GM18867 (cell line): ENCODE data around the gene LIN9.
"Not testable (repeated sequence)": the region's sequence is repeated elsewhere in the genome, so short reads cannot be mapped to it uniquely, and the experiment has no call there.

Experiments used
- ATAC-seq: cut with Tn5 transposase; IDR thresholded peaks from one replicate; pipeline ENCODE4 v1.9.1; 2021; ENCODE audit warnings: mild to moderate bottlenecking, moderate library complexity; ENCODE audit not compliant: unreplicated experiment

LIN9 gene

DNA sequence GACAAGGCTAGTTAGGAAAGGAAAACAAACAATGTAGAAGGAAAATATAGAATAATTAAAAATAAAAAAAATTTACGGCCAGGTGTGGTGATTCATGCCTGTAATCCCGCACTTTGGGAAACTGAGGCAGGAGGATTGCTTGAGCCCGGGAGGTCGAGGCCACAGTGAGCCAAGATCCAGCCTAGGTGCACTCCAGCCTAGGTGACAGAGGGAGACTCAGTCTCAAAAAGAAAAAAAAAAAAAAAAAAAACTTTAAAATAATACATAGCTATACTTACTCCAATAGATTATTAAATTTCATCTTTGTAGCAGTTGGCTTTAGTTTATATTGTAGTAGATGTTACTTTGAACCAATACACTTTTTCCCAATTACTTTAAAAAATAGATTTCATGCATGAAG is 32.0 kb downstream of the LIN9 start:
- ATAC-seq, result no peak

DNA sequence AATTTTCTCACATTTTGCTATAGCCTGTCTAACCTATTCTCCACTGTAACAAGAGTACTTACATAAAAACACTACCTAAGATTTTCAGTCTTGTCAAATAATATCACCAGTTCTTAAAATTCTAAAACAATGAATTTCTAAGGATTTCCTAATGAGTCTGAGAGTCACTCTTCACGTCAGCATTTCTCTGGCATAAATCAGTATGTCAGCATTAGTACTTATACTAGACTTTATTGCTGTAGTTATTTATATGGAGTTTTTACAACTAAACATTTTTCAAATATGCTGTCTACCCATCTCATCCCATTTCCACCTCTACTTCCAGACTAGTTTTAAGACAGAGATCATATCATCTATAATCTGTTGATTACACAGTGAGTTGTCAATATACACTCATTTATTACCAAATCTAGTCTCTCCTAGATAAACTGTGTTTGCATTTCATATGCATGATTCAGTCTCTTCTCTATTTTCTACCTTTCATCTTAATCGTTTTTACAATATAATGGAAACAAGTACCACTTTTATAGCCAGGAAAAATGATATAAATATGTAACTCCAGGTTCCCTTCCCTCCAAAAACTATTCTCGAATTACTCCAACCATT is 32.8 kb downstream of the LIN9 start:
- ATAC-seq, result no peak

DNA sequence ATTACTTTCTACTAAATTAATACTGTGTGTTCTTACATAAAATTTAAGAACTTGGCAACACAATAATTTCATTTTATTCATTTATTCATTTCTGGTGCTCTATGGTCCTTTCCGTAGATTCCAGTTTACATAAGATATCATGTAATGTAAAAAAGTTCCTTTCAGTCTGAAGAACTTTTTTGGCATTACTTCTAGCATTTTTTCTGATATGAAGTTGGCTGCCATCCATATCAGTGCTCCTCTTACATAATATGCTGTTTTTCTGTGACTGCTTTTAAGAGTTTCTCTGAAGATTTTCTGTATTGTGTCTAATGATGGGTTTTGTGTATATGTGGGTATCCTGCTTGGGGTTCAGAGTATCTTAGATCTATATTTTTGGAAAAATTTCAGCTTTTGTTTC is 34.8 kb downstream of the LIN9 start:
- ATAC-seq, result no peak

DNA sequence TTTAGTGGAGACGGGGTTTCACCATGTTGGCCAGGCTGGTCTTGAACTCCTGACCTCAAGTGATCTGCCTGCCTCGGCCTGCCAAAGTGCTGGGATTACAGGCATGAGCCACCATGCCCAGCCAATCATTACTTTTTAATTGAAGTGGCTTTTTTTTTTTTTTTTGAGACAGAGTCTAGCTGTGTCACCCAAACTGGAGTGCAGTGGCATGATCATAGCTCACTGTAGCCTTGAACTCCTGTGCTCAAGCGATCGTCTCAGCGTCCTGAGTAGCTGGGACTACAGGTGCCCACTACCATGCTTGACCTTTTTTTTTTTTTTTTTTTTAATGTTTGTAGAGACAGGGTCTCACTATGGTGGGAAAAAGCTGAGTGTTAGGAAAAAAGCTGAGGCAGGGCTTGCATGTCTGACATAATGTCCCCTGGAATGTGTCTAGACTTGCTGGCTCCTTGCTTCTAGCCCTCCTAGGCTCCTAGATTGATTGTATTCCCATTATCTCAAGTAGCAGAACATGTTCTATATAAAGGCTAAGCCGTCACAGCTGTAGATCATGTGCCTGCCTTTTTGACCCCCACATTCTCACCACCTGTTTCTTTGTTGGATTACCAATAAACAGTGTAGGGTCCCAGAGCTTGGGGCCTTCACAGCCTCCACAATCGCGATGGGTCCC is 36.6 kb downstream of the LIN9 start:
- not testable (repeated sequence) for ATAC-seq

GRCh38 chr1:226268421-226269124 is 40.4 kb downstream of the LIN9 start:
- ATAC-seq, result no peak

DNA sequence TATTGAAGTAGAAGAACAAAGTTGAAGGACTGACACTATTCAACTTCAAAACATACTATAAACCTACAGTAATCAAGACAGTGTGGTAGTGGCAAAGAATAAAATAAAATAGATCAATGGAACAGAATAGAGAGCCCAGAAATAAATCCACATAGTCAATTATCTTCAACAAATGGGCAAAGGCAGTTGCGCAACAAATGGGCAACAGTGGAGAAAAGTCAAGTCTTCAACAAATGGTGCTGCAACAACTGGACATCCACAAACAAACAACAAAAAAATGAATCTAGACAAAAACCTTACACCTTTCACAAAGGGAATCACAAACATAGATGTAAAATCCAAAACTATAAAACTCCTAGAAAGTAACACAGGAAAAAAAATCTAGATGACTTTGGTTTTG is 47.1 kb downstream of the LIN9 start:
- ATAC-seq, result no peak

DNA sequence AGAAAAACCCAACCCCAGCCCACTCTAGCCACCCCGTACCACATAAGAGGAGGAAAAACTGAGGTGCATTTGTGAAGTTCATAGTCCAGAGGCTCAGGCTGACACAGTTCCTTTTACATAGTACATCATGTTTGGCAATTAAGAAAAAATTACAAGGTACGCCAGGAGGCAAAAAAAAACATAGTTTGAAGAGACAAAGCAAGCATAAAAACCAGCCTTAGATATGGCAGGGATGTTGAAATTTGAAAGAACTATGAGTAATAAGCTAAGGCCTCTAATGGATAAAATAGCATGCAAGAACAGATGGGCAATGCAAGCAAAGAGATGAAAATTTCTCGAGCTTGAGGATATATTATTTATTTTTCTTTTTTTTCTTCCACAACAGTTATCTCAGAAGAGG is 53.6 kb downstream of the LIN9 start:
- ATAC-seq, result no peak

DNA sequence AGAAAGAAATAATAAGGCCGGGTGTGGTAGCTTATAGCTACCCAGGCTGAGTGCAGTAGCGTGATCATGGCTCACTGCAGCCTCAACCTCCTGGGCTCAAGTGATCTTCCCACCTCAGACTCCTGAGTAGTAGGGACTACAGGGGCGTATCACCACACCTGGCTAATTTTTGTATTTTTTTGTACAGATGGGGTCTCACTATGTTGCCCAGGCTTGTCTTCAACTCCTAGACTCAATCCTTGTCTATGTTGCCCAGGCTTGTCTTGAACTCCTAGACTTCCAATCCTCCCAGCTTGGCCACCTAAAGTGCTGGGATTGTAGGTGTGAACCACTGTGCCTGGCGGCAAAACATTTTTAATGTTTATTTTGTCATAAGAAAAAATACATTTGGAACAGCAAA is 55.0 kb downstream of the LIN9 start:
- no peak for ATAC-seq

DNA sequence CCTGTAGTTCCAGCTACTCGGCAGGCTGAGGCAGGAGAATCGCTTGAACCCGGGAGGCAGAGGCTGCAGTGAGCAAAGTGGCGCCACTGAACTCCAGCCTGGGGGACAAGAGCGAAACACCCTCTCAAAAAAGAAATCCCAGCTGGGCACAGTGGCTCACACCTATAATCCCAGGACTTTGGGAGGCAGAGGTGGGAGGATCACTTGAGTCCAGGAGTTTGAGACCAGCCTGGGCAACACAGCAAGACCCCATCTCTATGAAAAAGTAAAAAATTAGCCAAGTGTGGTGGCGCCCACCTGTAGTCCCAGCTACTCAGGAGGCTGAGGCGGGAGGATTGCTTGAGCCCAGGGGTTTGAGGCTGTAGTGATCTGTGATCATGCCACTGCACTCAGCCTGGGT is 56.1 kb downstream of the LIN9 start:
- ATAC-seq, result not testable (repeated sequence)

- no peak for ATAC-seq
Measured at GRCh38 chr1:226250511-226250910, 58.5 kb downstream of the LIN9 start.

GRCh38 chr1:226248796-226249195 is 60.2 kb downstream of the LIN9 start:
- no peak for ATAC-seq

- ATAC-seq, result no peak
Measured at GRCh38 chr1:226248091-226248490, 60.9 kb downstream of the LIN9 start.

- ATAC-seq, result no peak
Measured at GRCh38 chr1:226239421-226239820, 69.5 kb downstream of the LIN9 start.

- ATAC-seq, result no peak
Measured at GRCh38 chr1:226236826-226237225, 72.1 kb downstream of the LIN9 start.

- no peak for ATAC-seq
Measured at GRCh38 chr1:226233806-226234205, 75.2 kb downstream of the LIN9 start.

DNA sequence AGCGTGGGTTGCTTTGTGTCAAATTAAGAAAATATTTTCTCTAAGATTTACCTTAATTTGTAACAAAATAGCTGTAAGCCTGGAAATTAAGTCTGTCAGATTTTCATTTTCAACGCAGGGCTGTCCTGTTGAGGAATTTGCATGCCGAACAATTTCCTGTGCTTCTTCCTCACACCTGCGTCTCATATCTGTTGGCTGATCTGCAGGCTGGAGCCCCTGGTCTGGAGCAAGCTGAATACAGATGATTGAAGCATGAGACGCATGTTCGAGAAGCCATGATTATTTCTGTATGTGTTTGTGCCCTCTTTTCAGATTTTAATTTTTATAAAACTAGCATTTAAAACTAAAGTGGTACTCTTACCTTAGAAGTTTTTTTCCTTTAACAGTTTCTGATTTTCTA is 75.7 kb downstream of the LIN9 start:
- no peak for ATAC-seq

DNA sequence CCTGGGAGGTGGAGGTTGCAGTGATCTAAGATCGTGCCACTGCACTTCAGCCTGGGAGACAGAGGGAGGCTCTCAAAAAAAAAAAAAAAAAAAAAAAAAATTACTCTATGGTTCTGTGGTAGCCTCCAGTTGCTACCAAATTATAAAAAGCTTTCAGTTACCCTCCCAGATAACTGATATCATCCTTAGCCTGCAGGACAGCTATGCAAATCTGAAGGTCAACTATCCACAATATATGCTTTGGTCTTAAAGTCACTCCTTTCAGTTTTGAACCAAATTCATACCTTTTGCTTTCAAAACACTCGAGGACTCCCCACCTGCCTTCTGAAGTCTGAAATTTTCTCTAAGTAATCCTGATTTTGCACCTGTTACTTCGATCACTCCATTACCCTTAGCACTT is 82.4 kb downstream of the LIN9 start:
- ATAC-seq, result peak; percentile 63

- ATAC-seq, result peak; percentile 59
Measured at GRCh38 chr1:226223786-226224244, 85.1 kb downstream of the LIN9 start.

- ATAC-seq, result peak; percentile 38
Measured at GRCh38 chr1:226223157-226223785, 85.7 kb downstream of the LIN9 start, which contains the start of gene MIXL1. Gene MIXL1 (plus strand): TSS chr1:226223664. CDS start chr1:226223682, 18 bp downstream.

DNA sequence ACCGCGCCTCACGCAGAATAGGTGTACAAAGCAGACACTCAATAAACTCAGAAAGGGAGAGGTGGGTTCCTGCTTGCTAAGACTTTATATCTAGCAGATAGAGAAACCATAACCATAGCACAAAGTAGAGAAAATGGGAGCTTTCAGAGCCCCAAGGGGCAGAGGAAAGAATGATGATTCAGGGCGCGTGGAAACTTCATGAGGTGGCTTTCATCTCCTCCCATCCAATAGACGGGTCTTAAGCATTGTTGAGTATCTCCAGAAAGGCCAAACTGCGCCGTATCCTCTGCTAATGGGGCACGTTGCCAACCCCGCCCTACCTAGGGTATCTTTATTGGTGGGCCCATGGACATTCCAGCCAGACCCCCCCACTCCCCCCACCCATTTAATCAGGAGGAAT is 86.3 kb downstream of the LIN9 start:
- no peak for ATAC-seq

DNA sequence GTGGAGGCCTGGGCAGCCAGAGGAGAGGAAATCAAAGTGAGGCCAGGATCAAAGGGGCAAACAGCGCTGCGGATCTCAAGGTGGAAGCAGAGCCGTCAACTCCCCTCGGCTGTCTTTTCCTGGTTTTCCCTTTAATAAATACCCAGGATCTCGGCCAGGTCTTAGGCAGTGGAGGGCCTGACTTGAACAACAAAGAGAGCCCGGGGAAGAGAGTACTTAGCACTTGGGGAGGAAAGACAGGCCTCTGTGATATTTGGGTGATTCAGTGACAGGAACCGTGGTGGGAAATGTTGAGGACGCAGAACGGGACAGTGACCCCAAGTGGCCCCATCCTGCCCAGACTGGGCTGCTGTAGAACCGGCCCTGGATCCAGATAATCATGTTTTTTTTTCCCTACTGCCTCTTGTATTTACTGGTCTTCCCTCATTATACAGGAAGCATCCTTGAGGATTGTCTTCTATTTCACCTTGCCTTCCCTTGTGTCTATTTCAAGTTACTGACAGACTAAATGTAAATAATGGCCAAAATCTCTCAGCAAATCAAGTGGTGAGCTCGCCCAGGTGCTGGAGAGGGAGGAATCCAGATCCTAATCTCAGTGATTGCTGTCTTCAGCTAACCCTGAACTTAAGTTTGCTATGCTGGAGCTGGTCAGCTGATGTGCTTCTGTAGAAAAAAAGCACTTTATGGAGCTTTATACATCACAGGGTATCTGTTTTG is 88.3 kb downstream of the LIN9 start:
- no peak for ATAC-seq
